ENCODE data around the gene WWOX. TPM values are rescaled to one million over a fixed set of nuclear protein-coding genes. Genes with fewer than 3 reads are reported as not detected.

WWOX gene
- total RNA-seq, 1 experiment from 2014 or later, result 15.6 TPM

DNA sequence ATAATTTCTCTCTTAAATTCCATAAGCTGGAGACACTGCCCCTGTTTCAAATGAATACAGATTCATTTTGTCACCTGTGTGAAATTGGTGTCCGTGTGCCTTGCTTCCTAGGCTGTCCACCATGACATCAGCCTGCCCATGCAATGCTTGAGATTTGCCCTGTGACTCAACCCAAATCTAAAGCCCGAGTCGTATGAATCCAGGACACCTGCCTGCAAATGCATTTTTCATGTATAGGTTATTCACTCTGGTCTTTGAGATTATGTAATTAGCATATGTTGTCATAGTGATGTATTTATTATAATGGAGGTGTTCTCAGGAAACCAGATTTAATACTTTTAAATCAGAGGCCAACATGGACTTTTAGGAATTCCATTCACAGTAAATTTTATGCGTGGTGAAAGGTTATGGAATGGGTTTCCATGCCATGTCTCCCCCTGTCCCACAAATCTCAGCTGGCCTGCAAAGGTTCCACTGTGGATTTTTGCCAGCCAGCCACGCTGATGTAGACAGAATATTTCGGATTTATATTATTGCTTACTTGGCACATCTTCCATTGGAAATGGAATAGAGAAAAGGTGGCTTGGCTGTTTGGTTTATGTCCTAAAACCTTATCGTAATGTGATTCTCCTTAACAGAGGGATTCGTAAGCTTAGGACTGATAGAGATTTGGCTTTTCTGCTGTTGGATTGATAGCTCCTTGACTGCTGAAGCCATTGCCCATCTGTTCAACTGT, 551.1 kb downstream of the WWOX start:
- H4K20me1 ChIP-seq (ENCODE audit: control insufficient read depth, insufficient read depth, insufficient read length), result no peaks in the 10 kb centered on the region

More for the DNA sequence above, 551.1 kb downstream of the WWOX start:
- no peak for DNase-seq
- Histone ChIP-seq H4K91ac (ENCODE audit: insufficient read length, low read depth, low read length) (no peak overlapping the region), H3K4me1 (ENCODE audit: insufficient read depth, low read length) (no peaks in the 10 kb centered on the region; the same call in 1 of the 2 replicates), H3K23me2 (ENCODE audit: insufficient read length, low read depth, low read length, poor library complexity, severe bottlenecking) (no peaks in the 10 kb centered on the region), H3K79me1 (ENCODE audit: insufficient read depth, low read depth, low read length, poor library complexity, severe bottlenecking) (no peaks in the 10 kb centered on the region), H3K79me2 (ENCODE audit: insufficient read depth, low read length) (no peaks in the 10 kb centered on the region), H2BK5ac (ENCODE audit: insufficient read length, low read length) (no peak overlapping the region), H3K23ac (ENCODE audit: insufficient read length, low read depth, low read length) (no peak overlapping the region), H2BK12ac (ENCODE audit: insufficient read length, low read depth, low read length) (no peak overlapping the region), H3K9ac (ENCODE audit: extremely low read depth, insufficient read length, low read length) (no peak overlapping the region), H2BK120ac (ENCODE audit: low read depth, low read length, poor library complexity, severe bottlenecking) (no peak overlapping the region), H3T11ph (ENCODE audit: low read length) (no peak overlapping the region), H4K8ac (replicated peaks; ENCODE audit: insufficient read length, low read depth, low read length) (no peak overlapping the region), H2AK5ac (ENCODE audit: insufficient read length, low read length) (no peak overlapping the region), H3K56ac (ENCODE audit: insufficient read length, low read depth, low read length) (no peak overlapping the region), H3K4me2 (ENCODE audit: insufficient read depth, insufficient read length, low read length) (no peak overlapping the region), H3K14ac (ENCODE audit: insufficient read depth, low read length) (no peak overlapping the region), H3K9me3 (ENCODE audit: control insufficient read depth, low read depth, low read length) (no peaks in the 10 kb centered on the region), H3K4ac (ENCODE audit: low read depth, low read length) (no peak overlapping the region), H2BK15ac (ENCODE audit: low read depth, low read length) (no peak overlapping the region), H4K5ac (ENCODE audit: insufficient read length, low read depth, low read length) (no peak overlapping the region), H3K18ac (ENCODE audit: insufficient read length, low read depth, low read length) (no peak overlapping the region), H2AFZ (ENCODE audit: low read length) (no peak overlapping the region), H3K27ac (ENCODE audit: insufficient read length, low read depth, low read length) (no peak overlapping the region), H3K27me3 (ENCODE audit: insufficient read depth, low read length) (no peaks in the 10 kb centered on the region; the same call in 1 of the 2 replicates), H2BK20ac (ENCODE audit: low read depth, low read length, poor library complexity, severe bottlenecking) (no peak overlapping the region)
- Mint-ChIP-seq H3K9me3 (no peaks in the 10 kb centered on the region; a peak in 1 of 5 replicates), H3K4me3 (no peak overlapping the region), H3K27ac (peak overlapping the region in 1 of 3 experiments; percentile 68; a peak in 1 of 7 replicates), H3K4me1 (peaks cover 2 to 6% of the 10 kb centered on the region in 2 experiments; a peak in 3 of 4 replicates), H3K36me3 (ENCODE audit: insufficient read depth in 1 of 3, low read depth in 3 of 3) (no peaks in the 10 kb centered on the region; a peak in 1 of 7 replicates), H3K27me3 (ENCODE audit: low read depth) (no peaks in the 10 kb centered on the region)
- TF ChIP-seq, protein P1, sequence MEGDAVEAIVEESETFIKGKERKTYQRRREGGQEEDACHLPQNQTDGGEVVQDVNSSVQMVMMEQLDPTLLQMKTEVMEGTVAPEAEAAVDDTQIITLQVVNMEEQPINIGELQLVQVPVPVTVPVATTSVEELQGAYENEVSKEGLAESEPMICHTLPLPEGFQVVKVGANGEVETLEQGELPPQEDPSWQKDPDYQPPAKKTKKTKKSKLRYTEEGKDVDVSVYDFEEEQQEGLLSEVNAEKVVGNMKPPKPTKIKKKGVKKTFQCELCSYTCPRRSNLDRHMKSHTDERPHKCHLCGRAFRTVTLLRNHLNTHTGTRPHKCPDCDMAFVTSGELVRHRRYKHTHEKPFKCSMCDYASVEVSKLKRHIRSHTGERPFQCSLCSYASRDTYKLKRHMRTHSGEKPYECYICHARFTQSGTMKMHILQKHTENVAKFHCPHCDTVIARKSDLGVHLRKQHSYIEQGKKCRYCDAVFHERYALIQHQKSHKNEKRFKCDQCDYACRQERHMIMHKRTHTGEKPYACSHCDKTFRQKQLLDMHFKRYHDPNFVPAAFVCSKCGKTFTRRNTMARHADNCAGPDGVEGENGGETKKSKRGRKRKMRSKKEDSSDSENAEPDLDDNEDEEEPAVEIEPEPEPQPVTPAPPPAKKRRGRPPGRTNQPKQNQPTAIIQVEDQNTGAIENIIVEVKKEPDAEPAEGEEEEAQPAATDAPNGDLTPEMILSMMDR (conservative IDR thresholded peaks at IDR 0.05), result no peak
- WGBS (ENCODE audit: extremely low coverage, insufficient read length, low lambda C conversion rate), result no CpG with 5 or more reads among the region's 8 CpGs
